Right lung (tissue), 10 donors: Measurements from ENCODE around the gene MAMLD1. TPM values are rescaled to one million over a fixed set of nuclear protein-coding genes. Genes with fewer than 3 reads are reported as not detected.
"Not testable (repeated sequence)": the region's sequence is repeated elsewhere in the genome, so short reads cannot be mapped to it uniquely, and the experiment has no call there.

Experiments used
- DNase-seq, 2 donors: peaks; one replicate each; pipeline ENCODE4 v3.0.0-alpha.2; 2013
- long read RNA-seq, 8 donors: transcript quantifications; one replicate each; lab custom pipeline, GENCODE V29; 2026
- polyA plus RNA-seq, 5 donors: library from polyadenylated mRNA; unstranded; fragments of 120-200 nt; gene quantifications; one replicate each; pipeline versions ENCODE4 v1.2.1 to v1.2.3, GENCODE V29; 2013; ENCODE audit warnings: inconsistent platforms in 1 of 5, low replicate concordance in 1 of 5; ENCODE audit not compliant: insufficient read length in 5 of 5, insufficient read depth in 1 of 5

Gene MAMLD1, protein sequence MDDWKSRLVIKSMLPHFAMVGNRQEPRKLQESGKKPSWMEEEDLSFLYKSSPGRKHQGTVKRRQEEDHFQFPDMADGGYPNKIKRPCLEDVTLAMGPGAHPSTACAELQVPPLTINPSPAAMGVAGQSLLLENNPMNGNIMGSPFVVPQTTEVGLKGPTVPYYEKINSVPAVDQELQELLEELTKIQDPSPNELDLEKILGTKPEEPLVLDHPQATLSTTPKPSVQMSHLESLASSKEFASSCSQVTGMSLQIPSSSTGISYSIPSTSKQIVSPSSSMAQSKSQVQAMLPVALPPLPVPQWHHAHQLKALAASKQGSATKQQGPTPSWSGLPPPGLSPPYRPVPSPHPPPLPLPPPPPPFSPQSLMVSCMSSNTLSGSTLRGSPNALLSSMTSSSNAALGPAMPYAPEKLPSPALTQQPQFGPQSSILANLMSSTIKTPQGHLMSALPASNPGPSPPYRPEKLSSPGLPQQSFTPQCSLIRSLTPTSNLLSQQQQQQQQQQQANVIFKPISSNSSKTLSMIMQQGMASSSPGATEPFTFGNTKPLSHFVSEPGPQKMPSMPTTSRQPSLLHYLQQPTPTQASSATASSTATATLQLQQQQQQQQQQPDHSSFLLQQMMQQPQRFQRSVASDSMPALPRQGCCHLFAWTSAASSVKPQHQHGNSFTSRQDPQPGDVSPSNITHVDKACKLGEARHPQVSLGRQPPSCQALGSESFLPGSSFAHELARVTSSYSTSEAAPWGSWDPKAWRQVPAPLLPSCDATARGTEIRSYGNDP
- polyA plus RNA-seq = 10 to 100 TPM; 11.6 to 17.3 (median 15.2) TPM
- long read RNA-seq, donor 1, partial matches to known transcripts = 0 of 3 reads
- long read RNA-seq, donor 1, other reads (novel, unspliced or antisense) = 0 of 3 reads
- long read RNA-seq, donor 2, full-length matches to known transcripts = 1 of 1 reads
- long read RNA-seq, donor 2, partial matches to known transcripts = 0 of 1 reads
- long read RNA-seq, donor 2, other reads (novel, unspliced or antisense) = 0 of 1 reads
- long read RNA-seq, donor 3, partial matches to known transcripts = 6 of 6 reads
- long read RNA-seq, donor 3, other reads (novel, unspliced or antisense) = 0 of 6 reads
- long read RNA-seq, donor 4 = 0 reads
- long read RNA-seq, donor 5 = 0 reads
- long read RNA-seq, donor 6, partial matches to known transcripts = 0 of 1 reads
- long read RNA-seq, donor 6, other reads (novel, unspliced or antisense) = 0 of 1 reads
- long read RNA-seq, donor 7, full-length matches to known transcripts = 1 of 1 reads
- long read RNA-seq, donor 7, partial matches to known transcripts = 0 of 1 reads
- long read RNA-seq, donor 7, other reads (novel, unspliced or antisense) = 0 of 1 reads
- long read RNA-seq, donor 8, partial matches to known transcripts = 0 of 1 reads
- long read RNA-seq, donor 8, other reads (novel, unspliced or antisense) = 0 of 1 reads

DNA sequence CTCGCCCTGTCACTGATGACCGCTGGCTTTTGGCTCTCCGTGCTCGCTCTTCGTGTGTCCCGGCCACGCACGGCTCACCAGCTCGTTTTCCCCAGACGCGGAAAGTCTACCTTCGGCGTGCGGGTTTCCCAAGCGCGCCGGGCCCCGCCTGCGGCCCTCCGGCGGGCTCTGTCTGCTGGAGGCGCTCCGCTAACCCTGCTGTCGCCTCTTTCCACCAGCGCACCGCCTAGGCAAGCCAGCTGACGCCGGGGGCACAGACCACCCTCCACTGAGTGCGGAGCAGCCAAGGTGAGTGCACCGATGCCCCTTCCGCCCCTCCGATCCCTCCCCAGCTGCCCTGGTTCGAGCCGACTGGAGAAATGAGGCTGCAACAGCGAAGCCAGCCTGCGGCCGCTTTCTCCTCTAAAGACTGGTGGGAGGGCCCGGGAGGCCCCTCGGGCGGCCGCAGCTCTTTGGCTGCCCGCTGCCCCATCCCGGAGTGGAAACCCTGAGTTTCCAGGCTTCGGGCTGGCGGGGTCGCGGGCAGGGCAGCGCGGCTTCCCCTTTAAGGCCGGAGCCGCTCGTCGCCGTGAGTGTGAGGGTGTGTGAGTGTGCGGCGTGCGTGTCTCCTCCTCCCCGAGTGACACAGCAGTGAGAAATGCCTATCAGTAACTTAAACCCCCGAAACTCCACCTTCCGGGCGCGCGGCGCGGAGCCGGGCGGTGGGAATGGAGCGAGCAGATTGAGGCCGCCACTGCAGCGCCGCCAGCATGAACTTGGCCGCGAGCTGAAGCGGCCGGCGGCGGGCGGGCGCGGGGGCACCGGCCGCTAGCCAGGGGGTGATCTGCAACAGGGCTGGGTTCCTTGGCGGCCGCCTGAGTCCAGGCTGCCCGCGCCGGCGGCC, at the start of gene MAMLD1:
Gene MAMLD1 (plus strand): TSS at position 719 of the 883 bp plus-strand sequence. CDS start 82,200 bp downstream, outside the sequence.
- peak; percentile 71 to 72 for DNase-seq

DNA sequence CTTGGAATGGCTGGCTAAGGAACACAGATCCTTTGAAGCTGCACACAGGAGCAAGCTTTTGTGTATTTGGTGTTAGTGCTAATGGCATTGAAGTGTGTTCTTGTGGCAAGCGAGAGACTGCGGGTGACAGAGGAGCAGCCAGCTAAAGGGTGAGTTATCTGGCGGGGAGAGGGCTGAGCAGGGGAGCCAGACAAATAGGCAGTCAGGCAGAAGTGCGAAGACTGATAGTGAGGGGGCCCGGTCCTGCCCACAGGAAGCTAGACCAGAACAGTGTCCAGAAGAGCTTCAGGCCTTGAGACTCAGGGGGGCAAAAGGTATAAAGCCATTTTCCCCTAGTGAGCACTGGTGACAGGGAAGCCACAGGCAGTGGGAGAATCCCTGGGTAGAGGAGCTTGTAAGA, 49.6 kb upstream of the MAMLD1 start:
- DNase-seq = no peak

DNA sequence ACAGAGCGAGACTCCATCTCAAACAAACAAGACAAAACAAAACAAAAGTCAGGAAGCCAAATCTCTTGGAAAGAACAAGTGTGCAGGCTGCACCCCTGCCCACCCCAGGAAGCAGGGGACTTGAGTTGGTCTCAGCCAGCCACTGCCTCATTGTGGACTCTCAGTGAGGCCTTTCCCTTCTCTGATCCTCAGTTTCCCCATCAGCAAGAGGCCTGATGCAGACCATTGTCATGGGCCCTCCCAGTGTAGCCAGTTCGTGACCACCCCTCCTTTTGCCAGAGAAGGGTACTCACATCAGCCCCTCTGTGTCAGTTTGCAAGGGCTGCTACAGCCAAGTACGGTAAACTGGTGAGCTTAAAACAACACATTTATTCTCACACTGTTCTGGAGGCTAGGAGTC, 48.9 kb upstream of the MAMLD1 start:
- DNase-seq = no peak

DNA sequence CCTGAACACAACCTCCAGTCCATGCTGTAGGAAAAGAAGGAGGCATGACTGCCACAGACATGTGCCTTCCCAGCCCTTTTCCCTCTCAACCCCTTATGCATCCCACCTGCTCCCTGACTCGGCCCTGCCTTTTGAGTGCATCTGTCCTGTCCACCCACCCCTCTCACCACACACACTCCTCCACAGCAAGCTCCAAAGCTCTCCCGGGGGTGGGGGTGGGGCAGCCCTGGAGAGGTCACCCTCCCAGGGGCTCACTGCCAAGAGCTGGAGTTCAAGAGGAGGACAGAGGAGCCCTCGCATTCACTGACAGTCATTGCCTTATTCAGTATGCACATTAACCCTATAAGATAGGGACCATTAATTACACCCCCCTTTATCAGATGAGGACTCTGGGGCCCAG, 46.6 kb upstream of the MAMLD1 start:
- peak in 1 of 2 donors; percentile 27 for DNase-seq

GRCh38 chrX:150323020-150323419, 40.1 kb upstream of the MAMLD1 start:
- DNase-seq = no peak

GRCh38 chrX:150324035-150324728, 38.9 kb upstream of the MAMLD1 start:
- DNase-seq = no peak

DNA sequence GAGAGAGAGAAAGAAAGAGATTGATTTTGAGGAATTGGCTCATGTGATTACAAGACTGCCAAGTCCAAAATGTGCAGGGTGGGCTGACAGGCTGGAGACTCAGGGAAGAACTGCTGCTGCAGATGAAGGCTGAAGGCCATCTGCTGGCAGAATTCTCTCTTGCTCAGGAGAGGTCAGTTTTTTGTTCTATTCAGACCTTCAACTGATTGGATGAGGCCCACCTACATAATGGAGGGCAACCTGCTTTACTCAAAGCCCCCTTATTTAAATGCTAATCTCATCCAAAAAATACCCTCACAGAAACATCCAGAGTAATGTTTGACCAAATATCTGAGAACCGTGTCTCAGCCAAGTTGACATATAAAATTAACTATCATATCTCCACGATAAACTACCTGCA, 38.2 kb upstream of the MAMLD1 start:
- DNase-seq = no peak

GRCh38 chrX:150326541-150327247, 36.4 kb upstream of the MAMLD1 start:
- DNase-seq = no peak

- DNase-seq = no peak
Measured at GRCh38 chrX:150329282-150329681, 33.8 kb upstream of the MAMLD1 start.

GRCh38 chrX:150329868-150330267, 33.2 kb upstream of the MAMLD1 start:
- DNase-seq = no peak

DNA sequence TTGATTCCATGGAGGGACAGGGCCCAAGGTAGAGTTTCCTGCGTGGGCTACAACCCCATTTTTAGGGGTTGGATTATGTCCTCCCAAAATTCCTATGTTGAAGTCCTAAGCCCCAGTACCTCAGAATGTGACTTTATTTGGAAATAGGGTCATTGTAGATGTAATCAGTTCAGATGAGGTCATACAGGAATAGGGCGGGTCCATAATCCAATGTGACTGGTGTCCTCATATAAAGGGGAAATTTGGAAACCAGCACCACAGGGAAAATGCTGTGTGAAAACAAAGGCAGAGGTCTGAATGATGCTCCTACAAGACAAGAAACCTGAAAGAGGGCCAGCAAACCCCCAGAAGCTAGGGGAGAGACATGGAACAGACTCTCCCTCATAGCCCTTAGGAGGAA, 31.1 kb upstream of the MAMLD1 start:
- DNase-seq = no peak

GRCh38 chrX:150334100-150334499, 29.0 kb upstream of the MAMLD1 start:
- no peak for DNase-seq

DNA sequence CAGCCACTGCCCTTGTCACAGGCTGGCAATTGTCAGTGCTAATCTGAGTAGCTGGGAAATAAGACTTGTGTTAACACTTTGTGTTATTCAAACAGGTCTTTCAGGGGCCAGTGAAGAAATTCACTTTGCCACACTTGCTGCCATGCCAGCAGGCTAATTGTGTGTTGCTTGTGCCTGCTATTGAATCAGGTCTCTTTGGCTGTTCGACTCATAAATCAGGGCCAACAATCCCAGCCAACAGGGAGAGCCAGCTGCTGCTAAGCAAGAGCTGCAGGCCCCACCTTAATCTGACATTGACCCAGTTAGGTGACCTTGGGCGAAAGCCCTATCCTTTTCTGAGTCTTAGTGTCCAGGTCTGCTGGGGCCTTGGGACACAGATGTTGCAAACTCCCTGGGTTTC, 28.1 kb upstream of the MAMLD1 start:
- DNase-seq = no peak

GRCh38 chrX:150337026-150337425, 26.1 kb upstream of the MAMLD1 start:
- DNase-seq = no peak

DNA sequence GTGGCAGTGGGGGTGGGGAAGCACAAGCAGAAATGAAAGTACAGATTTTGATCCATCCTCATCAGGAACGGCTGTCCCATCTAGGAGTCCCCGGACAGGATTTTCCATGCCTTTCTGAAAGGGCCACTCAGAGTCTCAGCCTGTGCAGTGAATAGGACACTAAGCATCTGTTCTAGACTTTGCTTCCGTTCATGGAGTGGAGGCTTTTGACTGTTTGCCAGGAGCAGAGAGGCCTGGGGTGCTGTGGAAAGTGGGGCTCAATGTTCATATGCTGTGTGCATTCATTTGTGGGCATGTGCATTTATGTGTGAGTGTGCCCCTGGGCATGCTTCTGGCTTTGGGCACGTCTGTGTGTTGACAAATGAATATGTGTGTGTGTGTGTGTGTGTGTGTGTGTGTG, 25.6 kb upstream of the MAMLD1 start:
- DNase-seq = no peak

DNA sequence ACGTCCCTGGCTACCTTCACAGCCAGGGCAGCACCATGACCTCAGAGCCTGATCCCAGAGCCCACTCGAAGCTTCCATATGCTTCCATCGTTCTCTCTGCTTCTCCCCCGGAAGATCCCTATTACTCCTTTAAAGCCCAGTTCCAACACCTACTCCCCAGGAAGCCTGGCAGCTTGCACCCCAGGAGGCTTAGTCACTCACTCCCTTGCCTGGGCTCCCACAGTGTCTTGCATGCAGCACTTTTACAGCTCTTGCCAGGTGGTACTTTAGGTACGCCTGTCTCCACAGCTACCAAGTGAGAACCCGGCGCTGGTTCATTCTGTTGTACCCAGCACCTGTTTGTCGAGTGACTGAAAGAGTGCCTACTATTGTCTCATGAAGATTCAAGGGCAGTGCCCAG, 24.5 kb upstream of the MAMLD1 start:
- no peak for DNase-seq

DNA sequence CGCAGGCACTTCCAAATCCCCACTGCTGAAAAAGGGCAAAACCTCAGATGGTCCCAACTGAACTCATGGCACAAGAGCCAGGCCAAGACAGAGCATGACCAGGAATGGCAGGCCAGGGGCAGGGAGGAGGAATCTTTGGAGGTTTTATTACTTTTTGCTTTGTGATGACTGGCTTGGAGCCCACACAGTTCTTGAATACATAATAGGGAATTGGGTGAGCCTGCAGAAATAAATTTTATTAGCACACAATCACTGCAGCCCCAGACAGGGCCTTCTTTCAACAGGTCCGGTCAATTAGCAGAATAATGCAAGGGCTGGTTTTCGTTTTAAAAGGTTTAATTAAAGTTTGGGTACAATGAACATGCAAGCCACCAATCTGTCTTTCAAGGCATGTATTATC, 23.4 kb upstream of the MAMLD1 start:
- DNase-seq = no peak

DNA sequence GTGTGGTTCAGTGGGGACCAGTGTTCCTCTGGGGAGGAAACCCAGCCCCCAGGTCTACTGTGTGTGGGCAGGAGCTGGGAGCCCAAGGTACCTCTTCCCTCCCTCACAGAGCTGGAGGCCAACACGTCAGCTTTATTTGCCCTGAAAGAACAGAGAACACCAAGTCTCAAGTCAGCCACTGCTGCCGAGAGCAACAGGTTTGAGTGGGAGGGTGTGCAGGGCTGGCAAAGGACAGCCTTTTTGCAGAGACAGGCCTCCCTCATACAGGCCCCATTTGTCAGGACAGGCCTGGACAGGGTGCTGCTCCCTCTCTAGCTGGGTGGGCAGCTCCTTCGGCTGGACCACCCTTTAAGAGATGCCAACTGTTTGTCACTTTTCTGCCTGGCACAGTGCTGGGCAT, 22.8 kb upstream of the MAMLD1 start:
- not testable (repeated sequence) for DNase-seq

DNA sequence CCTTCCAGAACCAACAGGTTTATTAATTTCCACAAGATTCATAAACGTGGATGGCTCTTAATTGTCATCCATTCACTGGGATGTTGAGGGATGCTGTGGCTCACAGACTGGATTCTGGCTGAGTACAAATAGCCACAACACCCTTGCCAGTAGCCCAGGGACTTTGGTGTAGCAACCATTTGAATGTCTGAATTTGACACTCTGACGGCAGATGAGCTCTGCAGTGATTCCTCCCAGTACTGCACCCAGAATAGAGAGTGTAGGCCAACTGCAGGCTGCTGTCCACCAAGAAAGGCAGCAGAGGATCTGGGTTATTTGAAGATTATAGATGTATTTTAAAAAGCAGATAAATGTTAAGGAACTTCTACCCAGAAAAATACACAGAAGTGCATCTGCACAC, 15.6 kb upstream of the MAMLD1 start:
- DNase-seq = no peak
